Thymus (tissue), 11 donors: ENCODE data around the gene DEPP1. TPM values are rescaled to one million over a fixed set of nuclear protein-coding genes. Genes with fewer than 3 reads are reported as not detected.

ENCODE experiments used
- DNase-seq, 9 donors: peaks; one replicate each; pipeline ENCODE4 v3.0.0-alpha.2; 2013; ENCODE audit warnings: low spot score in 9 of 9, low read depth in 6 of 9, missing footprints in 1 of 9
- H3K27ac ChIP-seq, 2 donors: one replicate each; pipeline ENCODE4 v1.5.1; 2013; ENCODE audit warnings: control low read depth in 1 of 2, low read depth in 1 of 2, low read length in 1 of 2, mild to moderate bottlenecking in 1 of 2, moderate library complexity in 1 of 2
- H3K27me3 ChIP-seq, 2 donors: one replicate each; pipeline ENCODE4 v1.5.1; 2013; ENCODE audit warnings: low read length in 1 of 2; ENCODE audit not compliant: control insufficient read depth in 2 of 2, insufficient read depth in 1 of 2
- H3K36me3 ChIP-seq, 2 donors: one replicate each; pipeline ENCODE4 v1.5.1; 2013; ENCODE audit warnings: low read length in 1 of 2, mild to moderate bottlenecking in 1 of 2, moderate library complexity in 1 of 2; ENCODE audit not compliant: control insufficient read depth in 2 of 2, insufficient read depth in 2 of 2
- H3K4me1 ChIP-seq, 2 donors: one replicate each; pipeline ENCODE4 v1.5.1; 2013; ENCODE audit warnings: low read length in 2 of 2; ENCODE audit not compliant: control insufficient read depth in 2 of 2, insufficient read depth in 2 of 2
- H3K4me3 ChIP-seq, 2 donors: one replicate each; pipeline ENCODE4 v1.5.1; 2013; ENCODE audit warnings: low read length in 2 of 2, control low read depth in 1 of 2, mild to moderate bottlenecking in 1 of 2
- H3K9me3 ChIP-seq, 2 donors: one replicate each; pipeline ENCODE4 v1.5.1; 2013; ENCODE audit warnings: low read length in 1 of 2, mild to moderate bottlenecking in 1 of 2; ENCODE audit not compliant: control insufficient read depth in 2 of 2, insufficient read depth in 1 of 2
- WGBS: extraction: QIAGEN DNeasy Blood & Tissue Kit; methylation state at CpG from one replicate; pipeline ENCODE4 v1.1.7; 2013; 5-methylcytosine and 5-hydroxymethylcytosine counted together
- polyA plus RNA-seq: library from polyadenylated mRNA; stranded (reverse); fragments of 200-250 nt; gene quantifications from one replicate; pipeline ENCODE4 v1.2.3, GENCODE V29; 2013
- total RNA-seq: library from RNA; stranded (reverse); fragments of 120-200 nt; gene quantifications from one replicate; pipeline ENCODE4 v1.2.4, GENCODE V29; 2013
- donor health status: healthy.

The DEPP1 gene
- total and polyA plus RNA-seq, 2 donors: 12.2 to 51.6 TPM

DNA sequence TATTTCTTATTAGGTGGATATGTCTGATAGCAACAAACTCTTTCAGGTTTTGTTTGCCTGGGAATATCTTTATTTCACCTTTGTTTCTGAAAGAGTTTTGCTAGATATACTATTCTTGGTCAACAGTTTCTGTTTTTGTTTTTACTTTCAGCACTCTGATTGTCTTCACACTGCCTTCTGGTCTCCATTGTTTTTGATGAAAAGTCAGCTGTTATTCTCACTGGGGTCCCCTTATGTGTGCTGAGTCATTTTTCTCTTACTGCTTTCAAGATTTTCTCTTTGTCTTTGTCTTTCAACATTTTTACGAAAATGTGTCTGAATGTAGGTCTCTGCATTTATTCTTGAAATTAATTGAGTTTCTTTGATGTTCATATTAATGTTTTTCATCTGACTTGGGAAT lies 34.3 kb downstream of the DEPP1 start:
- H3K9me3 ChIP-seq: no peaks in the 10 kb centered on the region
- 54% methylated on average over 1 of the region's 1 CpG for WGBS
- peaks cover 0 to 8% of the 10 kb centered on the region in 2 donors for H3K4me1 ChIP-seq
- H3K4me3 ChIP-seq: no peak overlapping the region
- no peak overlapping the region for H3K27ac ChIP-seq
- no peaks in the 10 kb centered on the region for H3K36me3 ChIP-seq
- H3K27me3 ChIP-seq: no peaks in the 10 kb centered on the region
- no peak for DNase-seq

DNA sequence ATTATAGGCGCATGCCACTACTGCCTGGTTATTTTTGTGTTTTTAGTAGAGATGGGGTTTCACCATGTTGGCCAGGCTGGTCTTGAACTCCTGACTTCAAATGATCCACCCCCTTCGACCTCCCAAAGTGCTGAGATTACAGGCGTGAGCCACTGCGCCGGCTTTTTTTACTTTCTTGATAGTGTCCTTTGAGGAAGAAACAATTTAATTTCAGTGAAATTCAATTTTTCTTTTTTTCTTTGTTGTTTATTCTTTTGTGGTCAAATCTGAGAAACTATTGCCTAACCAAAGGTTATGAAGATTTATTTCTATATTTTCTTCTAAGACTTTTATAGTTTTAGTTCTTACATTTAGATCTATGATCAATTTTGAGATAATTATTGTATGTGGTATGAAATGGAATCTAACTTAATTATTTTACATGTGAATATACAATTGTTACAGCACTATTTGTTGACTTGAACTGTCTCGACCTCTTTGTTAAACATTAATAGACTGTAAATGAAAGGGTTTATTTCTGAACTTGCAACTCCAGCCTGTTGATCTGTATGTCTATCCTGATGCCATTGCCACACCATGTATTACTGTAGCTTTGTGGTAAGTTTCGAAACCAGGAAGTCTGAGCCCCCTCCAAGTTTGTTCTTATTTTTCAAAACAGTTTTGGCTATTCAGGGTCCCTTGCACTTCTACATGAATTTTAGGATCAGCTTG lies 38.8 kb downstream of the DEPP1 start:
- Histone ChIP-seq H3K4me3 (no peak overlapping the region), H3K36me3 (no peaks in the 10 kb centered on the region), H3K27ac (no peak overlapping the region), H3K4me1 (peaks cover 14 to 21% of the 10 kb centered on the region in 2 donors), H3K27me3 (no peaks in the 10 kb centered on the region), H3K9me3 (peaks cover 0 to 6% of the 10 kb centered on the region in 2 donors)
- DNase-seq: no peak
- WGBS: 97% methylated on average over 7 of the region's 7 CpGs

DNA sequence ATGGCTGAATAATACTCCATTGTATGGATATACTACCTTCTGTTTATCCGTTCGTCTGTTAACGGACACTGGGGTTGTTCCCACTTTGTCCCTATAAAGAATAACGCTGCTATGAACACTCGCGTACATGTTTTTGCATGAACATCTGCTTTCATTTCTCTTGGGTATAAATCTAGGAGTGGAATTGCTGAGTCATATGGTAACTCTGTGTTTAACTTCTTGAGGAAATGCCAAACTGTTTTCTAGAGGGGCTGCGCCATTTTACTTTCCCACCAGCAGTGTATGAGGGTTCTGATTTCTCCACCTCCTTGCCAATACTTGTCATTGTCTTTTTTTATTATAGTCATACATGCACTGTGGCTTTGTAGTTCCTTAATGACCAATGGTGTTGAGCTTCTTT lies 39.7 kb downstream of the DEPP1 start:
- Histone ChIP-seq H3K9me3 (peaks cover 0 to 6% of the 10 kb centered on the region in 2 donors), H3K27me3 (no peaks in the 10 kb centered on the region), H3K36me3 (no peaks in the 10 kb centered on the region), H3K4me3 (no peak overlapping the region), H3K27ac (no peak overlapping the region), H3K4me1 (peaks cover 14 to 29% of the 10 kb centered on the region in 2 donors)
- DNase-seq: no peak
- WGBS: 98% methylated on average over 7 of the region's 7 CpGs

DNA sequence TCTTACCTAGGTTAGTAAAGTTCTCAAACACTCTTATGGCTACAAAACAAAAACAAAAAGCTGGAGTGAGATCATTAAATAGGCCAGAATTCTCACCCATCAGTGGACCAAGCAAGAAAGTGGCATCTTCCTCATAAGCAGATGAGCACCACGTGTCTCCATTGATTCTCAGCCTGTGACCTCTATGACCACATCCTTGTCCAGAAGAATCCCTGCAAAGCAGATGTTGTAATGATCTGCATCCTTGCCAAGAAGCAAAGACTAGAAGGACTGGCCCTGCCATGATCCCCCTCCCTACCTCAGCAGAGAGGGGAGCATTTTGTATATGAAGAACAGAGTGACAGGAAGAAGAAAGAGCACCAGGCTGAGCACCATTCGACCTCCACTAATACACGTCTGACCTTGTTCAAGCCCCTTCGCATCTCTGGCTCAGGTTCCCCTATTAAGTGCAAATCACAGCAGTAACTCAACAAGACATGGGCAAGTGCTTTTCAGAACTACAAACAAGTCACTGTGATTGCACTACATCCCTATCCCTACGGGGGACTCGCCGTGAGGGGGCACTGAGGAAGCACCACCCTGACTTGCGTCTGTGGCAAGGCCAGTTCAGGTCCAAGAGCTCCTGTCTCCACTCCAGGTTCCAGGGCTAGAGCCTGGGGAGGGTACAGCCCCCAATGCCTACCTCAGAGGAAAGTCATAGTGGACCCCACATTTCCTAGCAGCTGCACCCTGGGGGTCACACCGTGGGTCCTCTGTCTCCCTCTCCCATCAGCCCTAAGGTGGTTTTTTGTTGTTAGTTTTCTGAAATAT lies 41.2 kb downstream of the DEPP1 start:
- 94% methylated on average over 9 of the region's 9 CpGs for WGBS

DNA sequence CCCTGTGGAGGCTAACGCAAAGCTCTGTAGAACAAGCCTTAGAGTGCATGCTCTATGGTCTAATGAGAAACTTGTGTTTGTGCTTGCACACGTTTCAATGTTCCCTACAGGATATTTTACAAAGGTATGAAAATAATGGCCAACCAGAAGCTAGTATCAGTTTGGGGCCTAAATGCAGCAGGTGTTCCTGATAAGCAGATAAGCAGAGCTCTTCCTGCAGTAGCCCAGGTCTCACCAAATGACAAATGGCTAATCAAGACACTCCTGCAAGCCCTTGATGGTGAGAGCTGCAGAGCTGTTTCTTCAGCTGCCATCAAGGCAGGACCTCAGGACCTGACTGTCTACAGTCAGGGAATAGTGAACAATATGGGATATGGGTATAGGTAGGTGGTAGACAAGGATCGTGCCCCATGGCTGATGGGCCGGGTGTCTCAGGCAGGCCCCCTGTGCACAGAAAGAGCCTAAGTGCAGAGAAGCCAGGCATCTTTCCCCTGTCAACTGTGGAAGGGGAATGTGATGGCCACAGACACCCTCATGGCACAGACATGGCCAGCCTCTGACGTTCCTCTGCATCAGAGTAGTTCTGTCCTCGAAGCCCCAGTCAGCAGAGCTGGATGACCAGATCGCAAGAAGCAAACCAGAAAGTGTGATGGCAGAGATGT lies 42.2 kb downstream of the DEPP1 start:
- peak in 1 of 9 donors; percentile 38 for DNase-seq
- Histone ChIP-seq H3K9me3 (peaks cover 0 to 6% of the 10 kb centered on the region in 2 donors), H3K27me3 (no peaks in the 10 kb centered on the region), H3K4me1 (peaks cover 19 to 45% of the 10 kb centered on the region in 2 donors), H3K27ac (no peak overlapping the region), H3K4me3 (no peak overlapping the region), H3K36me3 (no peaks in the 10 kb centered on the region)
- 85% methylated on average over 7 of the region's 7 CpGs for WGBS

More for the DNA sequence above, 41.2 kb downstream of the DEPP1 start:
- Histone ChIP-seq H3K9me3 (peaks cover 0 to 6% of the 10 kb centered on the region in 2 donors), H3K4me1 (peaks cover 19 to 44% of the 10 kb centered on the region in 2 donors), H3K27me3 (no peaks in the 10 kb centered on the region), H3K4me3 (no peak overlapping the region), H3K36me3 (no peaks in the 10 kb centered on the region), H3K27ac (no peak overlapping the region)
- no peak for DNase-seq

DNA sequence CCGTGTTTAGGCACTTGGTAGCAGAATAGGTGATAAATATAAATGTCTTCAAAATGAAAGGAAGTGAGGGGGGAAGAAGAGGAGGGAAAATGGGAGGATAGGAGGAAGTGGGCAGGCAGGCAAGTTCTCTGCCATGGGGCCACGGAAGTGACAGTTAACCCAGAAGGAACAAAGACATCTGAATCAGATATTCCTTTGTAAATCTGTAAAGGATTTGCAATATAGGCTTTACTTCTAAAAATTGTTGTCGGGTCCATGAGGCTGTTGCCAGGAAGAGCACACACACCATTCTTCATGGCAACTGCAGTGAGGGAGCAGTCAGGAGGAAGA lies 42.7 kb downstream of the DEPP1 start:
- Histone ChIP-seq H3K36me3 (no peaks in the 10 kb centered on the region), H3K4me3 (no peak overlapping the region), H3K27me3 (no peaks in the 10 kb centered on the region), H3K9me3 (peaks cover 0 to 6% of the 10 kb centered on the region in 2 donors), H3K4me1 (peaks cover 19 to 45% of the 10 kb centered on the region in 2 donors), H3K27ac (no peak overlapping the region)
- no peak for DNase-seq
- WGBS: 8% methylated on average over 3 of the region's 3 CpGs

DNA sequence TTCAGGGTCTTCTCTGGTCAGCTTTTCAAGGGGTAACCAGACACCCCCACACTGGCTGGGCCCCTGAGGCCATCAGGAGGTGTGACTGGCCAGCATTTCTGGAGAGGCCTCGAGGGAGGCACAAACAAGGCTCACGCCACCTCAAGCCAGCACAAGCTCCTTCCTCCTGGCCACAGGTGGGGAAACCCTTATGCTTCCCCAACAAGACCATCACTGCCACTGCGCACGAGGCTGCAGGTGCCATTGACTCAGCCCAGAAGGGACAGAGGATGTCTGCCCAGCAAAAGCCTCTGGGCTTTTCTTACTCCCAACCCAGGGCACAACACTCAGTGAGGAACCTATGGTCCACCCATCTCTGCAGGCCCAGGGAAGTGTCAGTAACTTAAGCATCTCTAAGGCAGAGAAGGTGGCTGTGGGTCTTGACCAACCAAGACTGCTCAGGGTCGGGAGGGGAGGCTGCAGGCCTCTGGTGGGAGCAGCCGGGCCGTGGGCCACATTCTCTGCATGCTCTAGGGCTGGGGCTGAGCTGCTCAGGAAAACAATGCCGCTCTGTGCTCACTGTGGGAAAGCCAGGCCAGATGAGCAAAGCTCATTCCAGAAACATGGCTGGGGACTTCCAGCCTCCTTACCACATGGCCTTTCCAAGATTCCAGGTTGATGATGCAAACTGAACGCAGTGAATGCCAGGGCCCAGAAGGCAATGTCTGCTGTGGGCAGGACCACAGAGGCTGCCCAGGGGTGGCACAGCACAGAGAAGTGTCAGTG lies 43.2 kb downstream of the DEPP1 start:
- H3K4me3 ChIP-seq: no peak overlapping the region
- no peak for DNase-seq
- no peak overlapping the region for H3K27ac ChIP-seq
- H3K4me1 ChIP-seq: peaks cover 19 to 45% of the 10 kb centered on the region in 2 donors
- peaks cover 0 to 6% of the 10 kb centered on the region in 2 donors for H3K9me3 ChIP-seq
- WGBS: 83% methylated on average over 9 of the region's 9 CpGs
- H3K27me3 ChIP-seq: no peaks in the 10 kb centered on the region
- no peaks in the 10 kb centered on the region for H3K36me3 ChIP-seq

DNA sequence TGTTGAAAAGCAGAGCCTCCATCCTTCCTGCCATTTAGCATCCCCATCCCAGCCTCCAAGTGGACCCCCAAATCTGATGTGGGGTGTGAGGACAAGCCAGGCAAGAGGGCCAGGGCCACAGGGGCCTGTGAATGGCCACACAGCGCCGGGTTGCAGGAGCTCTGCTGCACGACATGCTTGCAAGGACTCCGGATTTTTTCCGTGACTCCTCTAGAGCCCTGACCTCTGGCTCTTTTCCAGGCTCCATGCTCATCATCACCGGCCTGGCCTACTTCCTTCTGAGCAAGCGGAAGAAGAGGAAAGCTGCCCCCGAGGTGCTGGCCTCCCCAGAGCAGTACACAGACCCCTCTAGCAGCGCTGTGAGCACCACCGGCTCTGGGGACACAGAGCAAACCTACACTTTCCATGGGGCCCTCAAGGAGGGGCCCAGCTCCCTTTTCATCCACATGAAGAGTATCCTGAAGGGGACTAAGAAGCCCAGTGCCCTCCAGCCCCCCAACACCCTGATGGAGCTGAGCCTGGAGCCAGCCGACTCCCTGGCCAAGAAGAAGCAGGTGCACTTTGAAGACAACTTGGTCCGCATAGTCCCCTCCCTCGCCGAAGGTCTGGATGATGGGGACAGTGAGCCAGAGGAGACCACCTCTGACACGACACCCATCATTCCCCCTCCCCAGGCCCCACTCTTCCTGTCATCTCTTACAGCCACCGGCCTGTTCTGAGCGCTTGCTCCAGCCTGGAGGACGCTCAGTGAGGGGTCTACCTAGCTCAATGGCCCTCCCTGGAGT lies 44.0 kb downstream of the DEPP1 start:
- WGBS: 91% methylated on average over 18 of the region's 18 CpGs
- peaks cover 0 to 6% of the 10 kb centered on the region in 2 donors for H3K9me3 ChIP-seq
- H3K36me3 ChIP-seq: no peaks in the 10 kb centered on the region
- H3K4me1 ChIP-seq: peaks cover 19 to 45% of the 10 kb centered on the region in 2 donors
- DNase-seq: no peak
- H3K27me3 ChIP-seq: no peaks in the 10 kb centered on the region
- H3K27ac ChIP-seq: no peak overlapping the region
- H3K4me3 ChIP-seq: no peak overlapping the region
